ENCODE data around the gene CBX3. TPM values are rescaled to one million over a fixed set of nuclear protein-coding genes. Genes with fewer than 3 reads are reported as not detected.

Gene CBX3
- total and polyA plus RNA-seq, 2 of the 8 experiments (the other 6 are each of a cell fraction or from before 2014, with no cell fraction given) = 71.3 to 258 TPM

GRCh38 chr7:26202019-26202990 lies 760 bp downstream of the CBX3 start (continued):
- TF ChIP-seq SUZ12 (IDR thresholded peaks at IDR 0.05; ENCODE audit: low read length) (no peak), TAF7 (optimal IDR thresholded peaks at IDR 0.05; ENCODE audit: borderline replicate concordance, low read depth, low read length) (peak; percentile 57), CHD7 (IDR thresholded peaks at IDR 0.05; ENCODE audit: insufficient replicate concordance, low read length) (no peak), POLR2A (IDR thresholded peaks at IDR 0.05; ENCODE audit: control extremely low read depth in 1 of 2, low read depth in 2 of 2, low read length in 2 of 2) (peak in 1 of 2 experiments; percentile 22; a peak in 2 of 3 replicates), NANOG (IDR thresholded peaks at IDR 0.05; ENCODE audit: insufficient read depth, low read depth, low read length, poor library complexity, severe bottlenecking) (peak; percentile 1), POLR2AphosphoS5 (IDR thresholded peaks at IDR 0.05; ENCODE audit: low read depth, low read length) (peak; percentile 21; the same call in 1 of the 2 replicates), TBP (IDR thresholded peaks at IDR 0.05; ENCODE audit: low read depth, low read length) (no peak), YY1 (IDR thresholded peaks at IDR 0.05; ENCODE audit: low read depth, low read length) (no peak), PHF8 (conservative IDR thresholded peaks at IDR 0.05; ENCODE audit: low read depth, low read length) (peak; percentile 61; the same call in 1 of the 2 replicates)

All from H1 (cell line).